ENCODE results near the gene PDE11A.
"Not testable (repeated sequence)": the region's sequence is repeated elsewhere in the genome, so short reads cannot be mapped to it uniquely, and the experiment has no call there.

The PDE11A gene

GRCh38 chr2:177882501-177882900 lies 190.1 kb downstream of the PDE11A start:
- no peak for DNase-seq (ENCODE audit: low read depth)

GRCh38 chr2:177881921-177882320 lies 190.7 kb downstream of the PDE11A start:
- DNase-seq (ENCODE audit: low read depth), result no peak

GRCh38 chr2:177881008-177881747 lies 191.4 kb downstream of the PDE11A start:
- DNase-seq (ENCODE audit: low read depth), result no peak

- DNase-seq (ENCODE audit: low read depth), result no peak
These were observed 192.3 kb downstream of the PDE11A start for GRCh38 chr2:177880285-177880684.

- DNase-seq (ENCODE audit: low read depth), result no peak
These were observed 195.6 kb downstream of the PDE11A start for GRCh38 chr2:177876950-177877349.

GRCh38 chr2:177874686-177875085 lies 197.9 kb downstream of the PDE11A start:
- no peak for DNase-seq (ENCODE audit: low read depth)

- no peak for DNase-seq (ENCODE audit: low read depth)
These were observed 198.7 kb downstream of the PDE11A start for GRCh38 chr2:177873915-177874314.

GRCh38 chr2:177872286-177872685 lies 200.3 kb downstream of the PDE11A start:
- DNase-seq (ENCODE audit: low read depth), result no peak

- no peak for DNase-seq (ENCODE audit: low read depth)
These were observed 202.7 kb downstream of the PDE11A start for GRCh38 chr2:177869912-177870311.

- no peak for DNase-seq (ENCODE audit: low read depth)
These were observed 203.4 kb downstream of the PDE11A start for GRCh38 chr2:177869209-177869608.

GRCh38 chr2:177868806-177869205 lies 203.8 kb downstream of the PDE11A start:
- DNase-seq (ENCODE audit: low read depth), result no peak

- DNase-seq (ENCODE audit: low read depth), result no peak
These were observed 215.0 kb downstream of the PDE11A start for GRCh38 chr2:177857538-177857937.

GRCh38 chr2:177852389-177852788 lies 220.2 kb downstream of the PDE11A start:
- no peak for DNase-seq (ENCODE audit: low read depth)

- DNase-seq (ENCODE audit: low read depth), result no peak
These were observed 229.4 kb downstream of the PDE11A start for GRCh38 chr2:177843188-177843587.

GRCh38 chr2:177842243-177842642 lies 230.3 kb downstream of the PDE11A start:
- no peak for DNase-seq (ENCODE audit: low read depth)

- not testable (repeated sequence) for DNase-seq (ENCODE audit: low read depth)
These were observed 237.0 kb downstream of the PDE11A start for GRCh38 chr2:177835418-177836204.

GRCh38 chr2:177832611-177833433 lies 239.8 kb downstream of the PDE11A start:
- no peak for DNase-seq (ENCODE audit: low read depth)

- no peak for DNase-seq (ENCODE audit: low read depth)
These were observed 241.6 kb downstream of the PDE11A start for GRCh38 chr2:177830881-177831386.

GRCh38 chr2:177828557-177828956 lies 244.0 kb downstream of the PDE11A start:
- DNase-seq (ENCODE audit: low read depth), result no peak

- no peak for DNase-seq (ENCODE audit: low read depth)
These were observed 245.7 kb downstream of the PDE11A start for GRCh38 chr2:177826897-177827296.

- DNase-seq (ENCODE audit: low read depth), result no peak
These were observed 249.6 kb downstream of the PDE11A start for GRCh38 chr2:177822941-177823340.

GRCh38 chr2:177818412-177818811 lies 254.2 kb downstream of the PDE11A start:
- DNase-seq (ENCODE audit: low read depth), result no peak

Measured in stimulated activated CD8-positive, alpha-beta memory T cell treated with anti-CD3 and anti-CD28 coated beads, Interleukin-15, amount 100 ng/mL, for 1 hour (primary cell).